Gastroesophageal sphincter (tissue), 4 donors: ENCODE measurements around the gene FAM222B. TPM values are rescaled to one million over a fixed set of nuclear protein-coding genes. Genes with fewer than 3 reads are reported as not detected.

Source experiments
- ATAC-seq: fragments of 150-250 bp; one replicate; pipeline ENCODE4 v1.9.1; 2016; ENCODE audit warnings: mild to moderate bottlenecking, moderate library complexity
- H3K27ac ChIP-seq, 4 donors: fragments of 200-600 bp; sonication (generic) in 3 of 4; 1 replicate in 3 of 4; 2 replicates in 1 of 4; pipeline ENCODE4 v1.5.1; 2016 to 2019
- H3K27me3 ChIP-seq: fragments of 200-600 bp; sonication (generic); one replicate; pipeline ENCODE4 v1.5.1; 2019
- H3K36me3 ChIP-seq, 2 donors: fragments of 200-600 bp; sonication (generic); one replicate each; pipeline ENCODE4 v1.5.1; 2019; ENCODE audit warnings: control low read depth in 1 of 2
- H3K4me1 ChIP-seq, 3 donors: fragments of 200-600 bp; sonication (generic); 1 replicate in 2 of 3; 2 replicates in 1 of 3; pipeline ENCODE4 v1.5.1; 2016 to 2019; ENCODE audit warnings: control low read depth in 2 of 3
- H3K4me3 ChIP-seq, 2 donors: fragments of 200-600 bp; sonication (generic); one replicate each; pipeline ENCODE4 v1.5.1; 2019; ENCODE audit warnings: mild to moderate bottlenecking in 1 of 2, moderate library complexity in 1 of 2
- H3K9me3 ChIP-seq, 3 donors: fragments of 200-600 bp; sonication (generic); one replicate each; pipeline ENCODE4 v1.5.1; 2017 to 2019; ENCODE audit warnings: control low read depth in 2 of 3
- CTCF ChIP-seq, 4 experiments: fragments of 200-600 bp in 2 of 4; fragments of 450-650 bp in 2 of 4; sonication (generic) in 1 of 4; IDR thresholded peaks; one replicate each; pipeline ENCODE4 v1.5.1; 2017 to 2019; ENCODE audit warnings: antibody characterized with exemption in 4 of 4, mild to moderate bottlenecking in 2 of 4, moderate library complexity in 2 of 4
- EP300 ChIP-seq: sonication (generic); formaldehyde crosslinking; IDR thresholded peaks from one replicate; pipeline ENCODE4 v1.6.1; 2017; ENCODE audit warnings: antibody characterized with exemption, mild to moderate bottlenecking
- POLR2A ChIP-seq, 2 donors: fragments of 450-650 bp; IDR thresholded peaks; one replicate each; pipeline ENCODE4 v1.6.1; 2017; ENCODE audit warnings: antibody characterized with exemption in 2 of 2, mild to moderate bottlenecking in 2 of 2, moderate library complexity in 1 of 2
- POLR2AphosphoS5 ChIP-seq: sonication (generic); formaldehyde crosslinking; IDR thresholded peaks from one replicate; pipeline ENCODE4 v1.6.1; 2017; ENCODE audit warnings: antibody characterized with exemption
- WGBS, 2 donors: methylation state at CpG; one replicate each; pipeline ENCODE4 v1.1.5; 2018; ENCODE audit warnings: low coverage in 1 of 2; 5-methylcytosine and 5-hydroxymethylcytosine counted together
- total RNA-seq, 4 donors: library from RNA; depleted of rRNA; stranded (reverse); fragments of >200 nt; gene quantifications; one replicate each; pipeline ENCODE4 v1.1.0, GENCODE V29; 2016

Gene FAM222B
- total RNA-seq, 4 donors from 2014 or later, result 15.5 to 47.6 (median 21.6) TPM

- no peak for ATAC-seq
- Histone ChIP-seq H3K27ac (peak overlapping the region; percentile 78 to 95 (median 93)), H3K36me3 (peaks cover 0 to 42% of the 10 kb centered on the region in 2 donors), H3K9me3 (no peaks in the 10 kb centered on the region), H3K4me1 (peaks cover 4 to 63% (median 36%) of the 10 kb centered on the region in 3 donors), H3K27me3 (no peaks in the 10 kb centered on the region), H3K4me3 (peak overlapping the region; percentile 51 to 89)
- TF ChIP-seq POLR2A (IDR thresholded peaks at IDR 0.05) (no peak), POLR2AphosphoS5 (peak; percentile 22)
- 5% methylated on average over 5 of the region's 63 CpGs; no CpG with 5 or more reads in 1 of the 2 donors for WGBS, 2 donors
These were observed 125.6 kb downstream of the FAM222B start for GRCh38 chr17:28716740-28717577.

DNA sequence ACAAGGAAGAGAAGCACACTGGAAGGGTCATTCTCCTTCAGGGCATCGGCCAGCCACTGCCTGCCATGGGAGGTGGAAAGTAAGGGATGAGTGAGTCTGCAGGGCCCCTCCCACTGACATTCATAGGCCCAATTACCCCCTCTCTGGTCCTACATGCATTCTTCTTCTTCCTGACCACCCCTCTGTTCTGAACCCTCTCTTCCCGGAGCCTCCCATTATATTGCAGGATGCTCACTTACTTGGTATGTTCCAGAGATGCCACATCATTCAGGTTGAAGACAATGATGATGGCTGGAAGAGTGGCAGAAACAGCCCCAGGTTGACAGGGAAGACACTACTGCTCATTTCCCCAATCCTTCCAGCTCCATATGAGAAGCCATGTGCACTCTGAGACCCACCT lies 127.4 kb downstream of the FAM222B start:
- Histone ChIP-seq H3K9me3 (no peaks in the 10 kb centered on the region), H3K27ac (no peak overlapping the region), H3K36me3 (peaks cover 0 to 33% of the 10 kb centered on the region in 2 donors), H3K4me3 (no peak overlapping the region), H3K4me1 (peaks cover 0 to 60% (median 22%) of the 10 kb centered on the region in 3 donors), H3K27me3 (no peaks in the 10 kb centered on the region)
- TF ChIP-seq CTCF (IDR thresholded peaks at IDR 0.05) (no peak), EP300 (no peak), POLR2AphosphoS5 (no peak), POLR2A (IDR thresholded peaks at IDR 0.05) (no peak)
- ATAC-seq, result no peak
- 63% methylated on average over 2 of the region's 2 CpGs; no CpG with 5 or more reads in 1 of the 2 donors for WGBS, 2 donors

GRCh38 chr17:28714281-28714680 lies 128.3 kb downstream of the FAM222B start:
- peaks cover 0 to 33% of the 10 kb centered on the region in 2 donors for H3K36me3 ChIP-seq
- H3K9me3 ChIP-seq, result no peaks in the 10 kb centered on the region
- no peak overlapping the region for H3K4me3 ChIP-seq
- H3K27ac ChIP-seq, result no peak overlapping the region
- TF ChIP-seq EP300, result no peak
- TF ChIP-seq CTCF (IDR thresholded peaks at IDR 0.05), result no peak
- no peak for TF ChIP-seq POLR2AphosphoS5
- TF ChIP-seq POLR2A (IDR thresholded peaks at IDR 0.05), result no peak
- no peak for ATAC-seq
- peaks cover 0 to 67% (median 22%) of the 10 kb centered on the region in 3 donors for H3K4me1 ChIP-seq
- no peaks in the 10 kb centered on the region for H3K27me3 ChIP-seq
- WGBS, 2 donors, result no CpG with 5 or more reads among the region's 3 CpGs

DNA sequence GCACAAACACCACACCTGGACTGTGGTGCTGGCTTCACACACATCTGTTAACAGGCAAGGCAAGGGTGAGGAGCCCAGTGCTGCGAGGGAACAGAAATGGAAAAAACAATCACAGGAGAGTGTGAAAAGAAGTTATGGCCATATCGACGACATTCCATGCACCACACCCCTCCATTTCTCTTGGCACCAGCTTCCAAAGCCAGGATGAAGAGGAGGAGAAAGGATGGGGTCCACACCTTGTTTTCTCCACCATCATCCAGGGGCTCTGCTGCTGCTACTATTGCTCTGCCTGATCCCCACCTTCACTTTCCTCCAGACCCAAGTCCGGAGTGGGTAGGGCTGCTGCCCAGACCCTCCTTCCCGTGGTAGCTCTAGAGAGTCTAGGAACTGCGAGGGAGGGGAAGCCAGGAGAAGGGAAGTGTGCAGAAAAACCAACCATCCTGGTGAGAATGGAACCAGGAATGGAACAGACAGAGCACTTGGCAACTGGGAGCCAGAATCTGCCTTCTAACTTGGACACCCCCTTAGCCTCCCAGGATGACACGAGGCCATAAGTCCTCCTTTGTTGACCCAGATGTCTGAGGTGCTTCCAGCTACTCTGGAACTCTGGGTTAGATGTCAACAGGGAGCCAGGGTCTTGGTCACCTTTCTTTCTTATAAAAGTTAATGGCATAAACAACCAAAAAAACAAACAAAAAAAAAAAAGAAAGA lies 129.7 kb downstream of the FAM222B start:
- Histone ChIP-seq H3K4me3 (no peak overlapping the region), H3K4me1 (peaks cover 0 to 53% (median 13%) of the 10 kb centered on the region in 3 donors), H3K27me3 (no peaks in the 10 kb centered on the region), H3K27ac (peak overlapping the region in 2 of 4 donors; percentile 97), H3K9me3 (no peaks in the 10 kb centered on the region), H3K36me3 (peaks cover 0 to 33% of the 10 kb centered on the region in 2 donors)
- no peak for ATAC-seq
- 59 to 100% methylated on average over 3 of the region's 7 CpGs for WGBS, 2 donors
- TF ChIP-seq CTCF (IDR thresholded peaks at IDR 0.05) (no peak), POLR2A (IDR thresholded peaks at IDR 0.05) (no peak), POLR2AphosphoS5 (no peak), EP300 (no peak)

DNA sequence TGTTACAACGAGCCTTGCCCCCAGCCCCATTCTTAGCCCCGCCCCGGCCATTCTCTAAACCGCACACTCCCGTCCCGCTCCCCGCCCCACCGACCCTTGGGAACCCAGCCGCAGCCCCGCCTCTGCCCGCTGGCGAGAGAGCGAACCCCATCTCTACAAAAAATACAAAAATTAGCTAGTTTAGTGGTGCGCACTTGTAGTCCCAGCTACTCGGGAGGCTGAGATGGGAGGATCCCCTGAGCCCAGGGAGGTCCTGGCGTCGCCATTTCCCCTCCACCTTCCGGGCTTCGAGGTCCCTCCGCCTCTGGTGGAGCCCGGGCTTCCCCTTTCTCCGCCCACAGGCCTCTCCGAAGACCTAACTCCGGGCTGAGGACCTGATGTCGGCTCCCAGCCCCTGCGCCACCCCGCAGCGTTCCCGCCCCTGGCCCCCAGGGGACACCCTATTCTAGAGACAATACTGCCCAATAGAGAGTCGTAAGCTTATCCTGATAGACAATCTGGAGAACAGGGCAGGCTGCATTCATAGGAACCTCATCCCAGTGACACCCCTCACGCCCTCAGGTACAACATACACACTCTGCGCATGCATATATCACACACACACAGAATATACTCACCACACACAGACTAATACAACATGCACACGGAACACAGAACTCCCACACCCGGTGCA lies 130.4 kb downstream of the FAM222B start:
- H3K4me3 ChIP-seq, result peak overlapping the region in 1 of 2 donors; percentile 74
- H3K4me1 ChIP-seq, result peaks cover 0 to 49% (median 13%) of the 10 kb centered on the region in 3 donors
- no peak for ATAC-seq
- TF ChIP-seq EP300, result no peak
- TF ChIP-seq POLR2A (IDR thresholded peaks at IDR 0.05), result no peak
- TF ChIP-seq POLR2AphosphoS5, result no peak
- no peak for TF ChIP-seq CTCF (IDR thresholded peaks at IDR 0.05)
- peak overlapping the region; percentile 61 to 97 (median 97) for H3K27ac ChIP-seq
- WGBS, 2 donors, result 26 to 36% methylated on average over 4 to 10 of the region's 34 CpGs
- H3K27me3 ChIP-seq, result no peaks in the 10 kb centered on the region
- H3K36me3 ChIP-seq, result peaks cover 0 to 33% of the 10 kb centered on the region in 2 donors
- H3K9me3 ChIP-seq, result no peaks in the 10 kb centered on the region
